ENCODE data around the gene TEX30.

GRCh38 chr13:102770435-102770834 is 3.2 kb downstream of the TEX30 start:
- TF ChIP-seq, protein P1, sequence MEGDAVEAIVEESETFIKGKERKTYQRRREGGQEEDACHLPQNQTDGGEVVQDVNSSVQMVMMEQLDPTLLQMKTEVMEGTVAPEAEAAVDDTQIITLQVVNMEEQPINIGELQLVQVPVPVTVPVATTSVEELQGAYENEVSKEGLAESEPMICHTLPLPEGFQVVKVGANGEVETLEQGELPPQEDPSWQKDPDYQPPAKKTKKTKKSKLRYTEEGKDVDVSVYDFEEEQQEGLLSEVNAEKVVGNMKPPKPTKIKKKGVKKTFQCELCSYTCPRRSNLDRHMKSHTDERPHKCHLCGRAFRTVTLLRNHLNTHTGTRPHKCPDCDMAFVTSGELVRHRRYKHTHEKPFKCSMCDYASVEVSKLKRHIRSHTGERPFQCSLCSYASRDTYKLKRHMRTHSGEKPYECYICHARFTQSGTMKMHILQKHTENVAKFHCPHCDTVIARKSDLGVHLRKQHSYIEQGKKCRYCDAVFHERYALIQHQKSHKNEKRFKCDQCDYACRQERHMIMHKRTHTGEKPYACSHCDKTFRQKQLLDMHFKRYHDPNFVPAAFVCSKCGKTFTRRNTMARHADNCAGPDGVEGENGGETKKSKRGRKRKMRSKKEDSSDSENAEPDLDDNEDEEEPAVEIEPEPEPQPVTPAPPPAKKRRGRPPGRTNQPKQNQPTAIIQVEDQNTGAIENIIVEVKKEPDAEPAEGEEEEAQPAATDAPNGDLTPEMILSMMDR (IDR thresholded peaks at IDR 0.05; ENCODE audit: extremely low read depth in 1 of 2, insufficient read depth in 1 of 2, low read depth in 1 of 2, low read length in 2 of 2), result no peak
- no peak for TF ChIP-seq POLR2A (IDR thresholded peaks at IDR 0.05; ENCODE audit: low read depth, low read length)
- no peak for TF ChIP-seq MYC (IDR thresholded peaks at IDR 0.05; ENCODE audit: low read depth, low read length)
- TF ChIP-seq FOS (IDR thresholded peaks at IDR 0.05; ENCODE audit: borderline replicate concordance, insufficient read depth, low read length), result no peak
- TF ChIP-seq GATA2 (IDR thresholded peaks at IDR 0.05; ENCODE audit: insufficient read depth, insufficient read length, low read depth, low read length), result no peak
- TF ChIP-seq POLR2AphosphoS5 (IDR thresholded peaks at IDR 0.05; ENCODE audit: insufficient read depth, low read depth, low read length), result no peak
- no peak for TF ChIP-seq MAX (IDR thresholded peaks at IDR 0.05; ENCODE audit: insufficient read depth, insufficient read length)

Measured in endothelial cell of umbilical vein (primary cell).